DMS 273 treated with DMSO at 0.1 percent for 48 hours (cell line): ENCODE results near the gene LPO.

Source experiments
- DNase-seq: peaks from one replicate; lab custom pipeline; 2025; lab: John Stamatoyannopoulos, UW

Gene LPO

DNA sequence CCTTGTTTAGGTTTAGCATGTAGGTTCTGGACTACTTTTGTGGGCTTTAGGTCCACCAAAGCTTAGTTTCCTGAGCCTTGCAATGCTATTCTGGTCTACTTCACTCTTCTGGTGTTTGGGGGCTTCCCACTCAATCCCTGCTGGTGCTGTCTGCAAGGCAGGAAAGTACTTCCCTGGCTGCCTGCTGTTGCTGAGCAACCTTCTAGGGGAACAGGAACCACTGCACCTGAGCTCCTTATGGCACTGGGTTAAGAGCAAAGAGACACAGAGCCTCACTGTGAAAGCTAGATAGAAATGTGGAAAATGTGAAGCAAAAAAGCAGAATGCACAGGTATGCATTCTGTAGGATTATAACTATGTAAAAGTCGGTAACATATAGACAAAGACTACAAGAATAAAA is 25.4 kb downstream of the LPO start:
- DNase-seq: no peak

DNA sequence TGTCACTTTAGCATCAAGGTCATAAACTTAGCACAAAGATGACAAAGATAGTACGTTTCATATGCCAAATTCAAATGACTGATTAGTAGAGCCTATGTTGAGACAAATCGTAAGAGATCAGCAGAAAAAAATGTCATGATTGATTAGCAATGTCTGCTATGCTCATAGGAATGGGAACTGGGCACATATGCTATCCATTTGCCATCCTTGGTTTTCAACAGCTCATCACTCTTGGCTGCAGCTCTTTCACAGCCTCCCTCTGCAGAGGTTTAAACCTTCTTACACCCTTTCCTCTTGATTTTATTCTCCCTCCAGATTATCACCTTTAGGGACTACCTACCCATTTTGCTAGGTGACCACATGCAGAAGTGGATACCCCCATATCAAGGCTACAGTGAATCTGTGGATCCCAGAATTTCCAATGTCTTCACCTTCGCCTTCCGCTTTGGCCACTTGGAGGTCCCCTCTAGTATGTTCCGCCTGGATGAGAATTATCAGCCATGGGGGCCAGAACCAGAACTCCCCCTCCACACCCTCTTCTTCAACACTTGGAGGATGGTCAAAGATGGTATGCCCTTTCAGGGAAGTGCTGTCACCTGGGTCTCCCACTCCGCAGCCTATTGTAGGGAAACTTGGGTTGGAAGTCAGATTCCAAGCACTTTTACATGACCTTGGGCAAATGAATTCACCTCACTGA is 26.2 kb downstream of the LPO start:
- no peak for DNase-seq

DNA sequence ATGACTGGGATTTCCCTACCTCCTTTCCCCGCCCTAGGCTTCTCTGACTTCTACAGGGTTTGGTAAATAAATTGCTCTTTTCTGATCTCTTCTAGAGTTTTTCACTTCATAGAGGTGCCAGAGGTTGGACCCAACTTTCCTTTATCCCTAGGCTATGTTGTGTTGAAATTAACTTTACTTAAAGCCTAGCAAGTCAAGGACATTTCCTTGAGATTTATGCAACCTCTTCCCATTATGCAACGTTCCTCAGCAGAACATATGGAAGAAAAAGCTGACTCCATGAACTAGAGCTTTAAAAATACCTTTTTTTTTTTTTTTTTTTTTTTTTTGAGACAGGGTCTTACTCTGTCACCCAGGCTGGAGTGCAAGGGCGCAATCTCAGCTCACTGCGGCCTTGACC is 26.9 kb downstream of the LPO start:
- no peak for DNase-seq

DNA sequence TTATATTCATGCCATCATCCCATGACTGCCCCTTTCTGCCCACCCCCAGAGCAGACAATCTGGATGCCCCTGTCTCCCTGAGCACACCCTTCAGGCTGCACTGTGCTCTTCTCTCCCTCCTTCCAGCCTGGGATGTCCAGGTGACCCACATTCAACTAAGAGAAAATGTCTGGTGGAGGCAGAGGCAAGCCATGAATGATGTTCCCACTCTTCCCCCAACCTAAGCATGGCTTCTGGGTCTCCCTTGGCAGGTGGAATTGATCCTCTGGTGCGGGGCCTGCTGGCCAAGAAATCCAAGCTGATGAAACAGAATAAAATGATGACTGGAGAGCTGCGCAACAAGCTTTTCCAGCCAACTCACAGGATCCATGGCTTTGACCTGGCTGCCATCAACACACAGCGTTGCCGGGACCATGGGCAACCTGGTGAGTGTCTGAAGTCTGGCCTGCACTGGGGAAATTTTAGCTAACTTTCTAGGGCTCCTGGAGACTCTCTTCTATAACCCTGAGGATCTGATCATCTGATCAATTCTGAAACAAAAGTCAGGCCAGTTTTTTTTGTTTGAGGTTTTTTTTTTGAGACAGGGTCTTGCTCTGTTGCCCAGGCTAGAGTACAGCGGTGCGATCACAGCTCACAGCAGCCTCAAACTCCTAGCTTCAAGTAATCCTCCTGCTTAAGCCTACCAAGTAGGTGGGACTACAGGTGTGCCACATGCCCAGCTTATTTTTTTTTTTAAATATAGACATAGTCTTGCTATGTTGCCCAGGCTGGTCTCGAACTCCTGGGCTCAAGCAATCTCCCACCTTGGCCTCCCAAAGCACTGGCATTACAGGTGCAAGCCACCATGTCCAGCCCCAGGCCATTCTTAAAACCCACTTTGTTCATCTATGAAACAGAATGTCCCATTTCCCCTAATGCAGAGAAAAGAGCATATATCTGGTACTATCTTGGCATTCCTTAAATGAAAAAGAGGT is 27.8 kb downstream of the LPO start:
- DNase-seq: no peak

DNA sequence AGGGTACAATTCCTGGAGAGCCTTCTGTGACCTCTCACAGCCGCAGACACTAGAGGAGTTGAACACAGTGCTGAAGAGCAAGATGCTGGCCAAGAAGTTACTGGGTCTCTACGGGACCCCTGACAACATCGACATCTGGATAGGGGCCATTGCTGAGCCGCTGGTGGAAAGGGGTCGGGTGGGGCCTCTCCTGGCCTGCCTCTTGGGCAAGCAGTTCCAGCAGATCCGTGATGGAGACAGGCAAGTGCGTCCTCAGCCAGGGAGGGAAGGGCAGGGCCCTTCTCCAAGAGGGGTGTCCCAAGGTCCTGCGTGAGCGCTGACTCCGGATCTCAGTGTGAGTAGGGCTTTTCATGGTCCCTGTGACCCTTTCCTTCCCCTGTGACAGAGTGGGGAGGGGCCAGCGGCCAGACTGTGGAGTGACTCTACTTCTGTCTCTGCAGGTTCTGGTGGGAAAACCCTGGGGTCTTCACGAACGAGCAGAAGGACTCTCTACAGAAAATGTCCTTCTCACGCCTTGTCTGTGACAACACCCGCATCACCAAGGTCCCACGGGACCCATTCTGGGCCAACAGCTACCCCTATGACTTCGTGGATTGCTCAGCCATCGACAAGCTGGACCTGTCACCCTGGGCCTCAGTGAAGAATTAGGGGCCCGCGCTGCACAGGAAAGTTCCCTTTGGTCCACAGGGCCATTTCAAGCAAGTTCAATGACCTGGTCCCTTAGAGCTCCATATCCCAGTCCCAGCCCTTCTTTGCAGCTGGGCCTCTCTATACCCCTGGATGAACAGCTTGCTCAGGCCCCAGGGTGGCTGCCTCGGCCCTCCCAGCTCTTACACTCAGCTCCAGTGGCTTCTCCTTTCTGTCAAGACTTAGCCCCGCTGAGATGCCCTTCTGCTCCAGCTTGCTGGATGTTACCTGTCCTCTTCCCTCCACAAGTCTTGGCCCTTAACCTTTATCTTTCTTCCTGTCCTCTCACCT is 29.3 kb downstream of the LPO start:
- DNase-seq: no peak

DNA sequence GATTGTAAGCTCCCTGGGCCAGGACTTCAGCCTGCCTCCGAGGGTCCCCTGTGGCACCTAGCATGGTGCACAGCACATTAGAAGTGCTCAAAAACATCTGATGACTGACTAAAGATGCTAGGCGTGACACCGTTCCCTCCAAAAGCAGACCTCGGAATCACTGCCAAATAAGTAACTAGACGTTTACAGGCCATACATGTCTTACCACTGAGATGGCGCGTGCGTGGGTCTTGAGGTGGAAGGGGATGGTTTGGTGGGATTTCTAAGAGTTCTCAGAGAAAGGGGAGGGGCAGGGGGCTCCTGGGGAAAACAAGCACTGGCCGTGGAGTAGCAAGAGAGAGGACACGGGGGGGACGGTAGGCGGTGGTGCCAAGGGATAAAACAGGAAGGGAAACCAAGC is 29.9 kb downstream of the LPO start:
- DNase-seq: no peak

DNA sequence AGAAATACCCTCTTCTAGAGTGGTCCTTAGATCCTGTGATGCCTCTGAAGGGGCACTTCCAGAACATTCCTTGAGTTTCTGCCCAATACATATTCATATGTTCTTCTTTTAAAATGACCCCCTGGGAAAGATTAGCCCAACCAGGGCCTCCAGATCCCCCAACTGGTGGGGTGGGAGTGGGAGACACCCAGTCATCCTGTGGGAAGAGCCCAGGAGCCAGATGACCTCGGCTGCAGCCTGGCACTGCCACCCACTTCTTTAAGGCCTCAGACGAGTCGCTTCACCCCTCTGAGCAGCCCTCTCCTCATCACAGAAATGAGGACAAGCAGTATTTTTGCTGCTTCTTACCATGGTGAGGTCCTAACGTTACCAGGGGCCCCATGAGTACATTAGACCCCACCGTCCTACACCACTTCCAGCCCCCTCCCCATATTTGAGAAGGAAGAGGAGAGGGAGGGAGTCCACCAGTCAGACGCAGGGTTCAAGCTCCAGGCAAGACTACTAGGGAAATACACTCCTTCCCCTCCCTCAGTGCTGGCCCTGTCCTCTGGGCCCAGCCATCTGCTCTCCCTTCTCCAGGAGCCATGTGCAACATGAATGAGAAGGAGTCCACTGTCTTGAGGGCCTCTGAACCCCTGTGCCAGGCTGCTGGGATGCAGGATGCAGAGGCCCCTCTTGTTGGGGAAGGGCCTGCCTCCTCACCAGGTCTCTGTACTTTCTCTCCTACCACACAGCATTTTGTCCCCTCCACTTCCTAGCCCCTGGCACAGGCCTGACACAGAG is 30.6 kb downstream of the LPO start:
- DNase-seq: no peak

DNA sequence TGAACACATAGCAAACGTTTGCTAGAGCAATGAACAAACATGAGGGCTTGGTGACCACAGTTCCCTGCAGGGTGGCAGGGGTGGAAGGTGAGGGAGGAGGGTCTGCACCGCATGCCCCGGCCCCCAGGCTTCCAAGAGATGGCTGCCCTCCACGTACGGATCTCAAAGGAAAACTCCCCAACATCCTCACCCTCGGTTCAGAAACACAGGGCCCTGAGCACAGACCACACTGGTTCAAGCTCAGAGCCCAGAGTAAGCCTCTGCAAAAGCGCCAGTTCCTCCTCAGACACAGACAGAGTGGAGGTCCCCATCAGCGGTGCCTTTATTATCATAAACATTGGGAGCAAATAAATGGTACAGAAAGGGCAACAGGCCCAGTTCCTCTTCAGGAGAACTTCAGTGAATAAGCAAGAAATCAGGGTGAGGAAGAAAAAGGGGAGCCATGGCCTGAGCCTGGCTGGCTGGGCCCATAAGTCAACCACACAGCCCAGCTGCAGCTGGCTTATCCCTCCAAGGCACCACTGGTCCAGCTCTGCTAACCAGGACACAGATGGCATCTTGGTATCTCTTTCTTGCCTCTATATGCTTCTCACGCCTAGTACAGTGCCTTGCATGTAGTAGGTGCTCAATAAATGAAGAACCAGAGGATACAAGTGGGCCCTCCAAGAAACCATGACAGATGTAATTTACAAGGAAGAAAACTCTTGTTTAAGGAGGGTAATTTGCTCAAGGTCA is 31.3 kb downstream of the LPO start:
- no peak for DNase-seq

DNA sequence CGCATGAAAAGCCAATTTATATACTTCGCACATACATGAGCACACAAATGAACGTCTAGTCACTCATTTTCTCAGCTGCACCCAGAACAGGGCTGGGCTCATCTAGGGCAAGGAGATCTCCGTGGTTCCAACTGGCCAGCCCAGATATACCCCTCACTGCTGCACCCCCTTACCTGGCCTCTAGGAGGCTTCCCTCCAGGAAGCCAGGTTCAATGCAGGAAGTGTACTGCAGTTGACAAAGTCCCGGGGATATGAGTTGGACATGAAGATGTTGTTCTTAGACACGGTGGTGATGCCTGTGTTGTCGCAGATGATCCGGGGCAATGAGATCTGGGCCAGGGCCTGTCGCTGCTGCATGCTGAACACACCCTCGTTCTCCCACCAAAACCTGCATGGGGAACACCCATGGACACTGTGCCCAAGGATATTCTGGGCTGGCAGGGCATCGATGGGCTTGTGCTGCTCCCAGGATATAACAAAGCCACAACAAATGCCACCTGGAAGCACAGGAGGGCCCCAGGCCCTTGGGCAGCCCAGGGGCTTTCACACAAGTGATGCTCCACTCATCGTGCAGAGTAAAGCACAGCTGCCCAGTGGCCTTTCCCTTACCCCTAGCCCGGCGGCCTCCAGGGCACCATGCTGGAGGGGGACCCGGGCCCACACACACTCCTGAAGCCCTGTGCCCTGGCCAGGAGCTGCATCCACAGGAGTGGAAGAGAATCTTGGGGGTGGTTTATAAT is 32.3 kb downstream of the LPO start:
- DNase-seq: no peak

DNA sequence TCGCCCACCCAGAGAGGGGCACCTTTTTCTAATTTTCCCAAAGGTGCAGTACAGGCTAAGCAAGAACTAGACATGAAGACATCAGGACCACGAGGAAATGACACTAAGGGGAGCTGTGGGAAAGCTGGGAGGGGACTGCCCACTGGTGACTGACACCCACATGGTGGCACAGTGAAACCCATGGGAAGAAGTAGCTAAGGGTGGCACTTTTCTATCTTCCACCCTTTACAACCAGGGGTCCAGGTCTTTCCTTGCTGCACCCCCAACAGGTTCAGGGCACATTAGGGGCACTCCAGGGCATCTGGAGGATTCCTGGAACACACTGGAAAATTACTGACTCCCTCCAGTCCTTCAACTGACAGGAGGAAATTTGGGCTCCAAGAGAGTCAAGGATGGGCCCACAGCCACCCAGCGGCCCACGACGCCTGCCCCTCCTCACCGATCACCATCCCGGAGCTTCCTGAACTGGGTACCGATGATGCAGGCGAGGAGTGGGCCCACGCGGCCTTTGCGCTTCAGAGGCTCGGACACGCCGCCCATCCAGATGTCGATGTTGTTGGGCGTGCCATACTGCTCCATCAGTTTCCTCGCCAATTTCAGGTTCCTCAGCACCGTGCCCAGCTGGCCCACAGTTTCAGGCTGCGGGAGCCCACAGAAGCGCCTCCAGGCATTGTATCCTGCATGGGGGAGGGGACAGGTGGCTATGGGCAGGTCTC is 33.0 kb downstream of the LPO start:
- no peak for DNase-seq

DNA sequence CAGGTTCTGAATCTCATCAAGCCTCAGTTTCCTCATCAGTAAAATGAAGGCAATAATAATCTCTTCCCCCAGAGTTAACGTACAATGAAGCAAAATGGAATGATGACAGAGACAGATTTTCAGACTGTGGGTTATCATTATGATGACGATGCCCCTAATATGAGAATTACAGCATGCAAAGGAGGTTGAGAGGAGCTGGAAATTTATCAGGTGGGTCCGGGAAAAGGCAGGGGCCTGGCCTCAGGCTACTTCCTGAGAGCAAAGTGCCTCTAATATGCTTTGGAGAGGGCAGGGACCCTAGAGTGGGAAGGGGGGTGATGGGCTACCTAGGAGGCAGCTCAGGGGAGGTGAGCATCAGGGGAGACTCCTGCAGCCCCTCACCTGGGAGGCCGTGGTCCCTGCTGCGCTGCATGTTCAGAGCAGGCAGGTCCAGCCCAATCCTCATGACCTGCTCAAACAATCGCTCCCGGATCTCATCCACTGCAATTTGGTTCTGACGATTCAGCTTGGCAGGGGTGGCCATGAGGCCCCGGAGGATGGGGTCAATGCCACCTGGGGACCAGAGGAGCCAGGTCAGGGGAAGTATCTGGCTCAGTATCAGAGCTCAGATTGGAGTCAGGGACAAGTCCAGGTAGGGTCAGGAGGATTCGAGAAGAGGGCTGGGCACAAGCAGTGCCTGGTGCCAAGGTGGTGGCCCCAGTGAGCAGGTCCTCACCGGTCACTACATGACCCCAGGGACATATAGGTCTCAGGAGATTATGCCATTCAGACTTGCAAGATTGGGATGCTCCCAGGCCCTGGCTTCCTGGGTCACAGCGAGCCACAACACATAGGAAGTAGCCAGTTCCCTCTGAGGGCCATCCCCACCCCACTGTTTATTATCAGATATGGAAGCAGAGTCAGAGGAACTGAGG is 34.2 kb downstream of the LPO start:
- DNase-seq: no peak

DNA sequence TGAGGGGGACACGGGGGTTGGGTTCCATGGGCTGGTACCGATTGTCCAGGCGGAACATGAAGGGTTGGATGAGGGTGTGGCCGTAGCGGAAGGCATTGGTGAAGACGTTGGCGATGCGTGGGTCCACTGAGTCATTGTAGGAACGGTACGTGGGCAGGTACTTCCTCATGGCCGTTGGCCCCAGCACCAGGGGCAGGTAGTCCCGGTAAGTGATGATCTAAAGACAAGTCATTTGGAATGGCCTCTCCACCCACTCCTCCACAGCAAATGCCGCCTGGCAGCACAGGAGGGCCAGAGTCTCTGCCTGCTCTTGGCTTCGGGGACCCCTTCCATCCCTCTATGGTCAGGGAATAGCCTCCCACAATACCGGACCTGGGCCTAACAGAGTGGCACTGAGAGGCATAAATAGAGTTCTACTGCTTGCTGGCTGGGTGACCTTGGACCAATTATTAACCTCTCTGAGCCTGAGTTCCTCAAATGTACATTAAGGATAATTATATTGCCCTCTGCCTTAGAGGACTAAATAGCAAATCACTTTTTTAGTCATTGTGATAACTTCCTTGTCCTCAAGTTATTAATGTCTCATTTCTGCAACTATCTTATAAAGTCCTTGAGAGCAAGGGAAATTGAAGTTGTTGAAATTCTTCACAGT is 35.2 kb downstream of the LPO start:
- no peak for DNase-seq

DNA sequence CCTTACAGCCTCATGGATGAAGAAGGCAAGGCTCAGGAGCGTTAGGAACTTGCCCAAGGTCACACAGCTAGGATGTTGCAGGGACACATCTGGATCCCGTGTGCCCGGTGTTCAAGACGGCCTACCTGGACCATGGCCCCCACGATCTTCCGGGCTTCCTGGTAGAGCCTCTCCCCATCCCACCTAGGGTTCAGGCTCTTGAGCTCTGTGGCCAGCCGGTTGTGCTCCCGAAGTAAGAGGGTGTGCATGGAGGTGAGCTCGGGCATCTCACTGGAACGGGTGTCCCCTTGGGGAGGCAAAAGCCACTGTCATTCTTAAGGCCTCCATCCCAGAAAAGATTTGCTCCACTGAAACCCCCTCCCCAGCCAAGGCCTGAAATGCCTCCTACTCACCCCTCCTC is 37.0 kb downstream of the LPO start:
- DNase-seq: no peak

DNA sequence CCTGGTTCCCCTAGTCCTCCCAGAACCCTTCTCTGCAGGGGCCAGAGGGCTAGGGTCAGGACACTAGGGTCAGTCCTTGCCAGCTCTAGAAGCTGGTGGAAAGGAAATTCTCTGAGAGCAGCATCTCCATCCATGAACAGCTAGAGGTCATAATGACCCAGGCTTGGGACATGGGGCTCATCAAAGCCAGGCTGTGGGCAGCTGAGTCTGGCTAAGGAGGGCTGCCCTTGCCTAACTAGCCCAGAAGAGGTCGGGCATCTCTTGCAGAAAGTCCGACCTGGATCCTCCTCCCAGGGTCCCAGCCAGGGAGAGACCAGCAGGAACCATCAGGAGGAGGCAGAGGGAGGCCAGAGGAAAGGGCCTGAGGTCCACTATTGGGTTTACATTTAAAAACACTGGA is 38.0 kb downstream of the LPO start:
- DNase-seq: no peak

DNA sequence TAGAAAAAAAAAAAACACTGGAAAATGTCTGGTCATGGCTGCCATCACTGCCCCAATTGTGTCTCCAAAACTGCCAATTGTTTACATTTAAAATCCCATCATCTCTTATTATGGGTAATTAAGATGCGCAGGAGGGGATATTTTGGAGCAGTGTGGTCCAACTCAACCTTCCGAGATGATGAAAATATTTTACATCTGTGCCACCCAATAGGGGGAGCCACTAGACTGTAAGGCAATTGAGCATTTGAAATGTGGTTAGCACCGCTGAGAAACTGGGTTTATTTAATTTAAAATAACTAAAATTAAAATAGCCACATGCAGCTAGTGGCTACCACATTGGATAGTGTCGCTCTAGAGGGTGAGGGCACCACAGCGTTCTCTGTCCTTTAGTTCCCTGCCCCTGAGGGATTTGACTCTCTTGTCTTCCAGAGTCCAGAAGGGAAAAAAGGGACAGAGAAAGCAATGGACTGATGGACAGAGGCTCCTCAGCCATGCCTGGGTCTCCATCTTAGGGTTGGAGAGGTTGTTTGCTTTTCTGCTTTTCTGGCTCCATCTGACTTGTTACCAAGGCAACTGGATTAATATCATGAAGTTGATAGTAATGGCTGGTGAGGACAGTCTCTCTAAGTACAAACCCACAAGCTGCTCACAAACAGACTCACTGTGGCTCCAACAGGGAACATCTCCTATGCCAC is 38.9 kb downstream of the LPO start:
- DNase-seq: no peak

DNA sequence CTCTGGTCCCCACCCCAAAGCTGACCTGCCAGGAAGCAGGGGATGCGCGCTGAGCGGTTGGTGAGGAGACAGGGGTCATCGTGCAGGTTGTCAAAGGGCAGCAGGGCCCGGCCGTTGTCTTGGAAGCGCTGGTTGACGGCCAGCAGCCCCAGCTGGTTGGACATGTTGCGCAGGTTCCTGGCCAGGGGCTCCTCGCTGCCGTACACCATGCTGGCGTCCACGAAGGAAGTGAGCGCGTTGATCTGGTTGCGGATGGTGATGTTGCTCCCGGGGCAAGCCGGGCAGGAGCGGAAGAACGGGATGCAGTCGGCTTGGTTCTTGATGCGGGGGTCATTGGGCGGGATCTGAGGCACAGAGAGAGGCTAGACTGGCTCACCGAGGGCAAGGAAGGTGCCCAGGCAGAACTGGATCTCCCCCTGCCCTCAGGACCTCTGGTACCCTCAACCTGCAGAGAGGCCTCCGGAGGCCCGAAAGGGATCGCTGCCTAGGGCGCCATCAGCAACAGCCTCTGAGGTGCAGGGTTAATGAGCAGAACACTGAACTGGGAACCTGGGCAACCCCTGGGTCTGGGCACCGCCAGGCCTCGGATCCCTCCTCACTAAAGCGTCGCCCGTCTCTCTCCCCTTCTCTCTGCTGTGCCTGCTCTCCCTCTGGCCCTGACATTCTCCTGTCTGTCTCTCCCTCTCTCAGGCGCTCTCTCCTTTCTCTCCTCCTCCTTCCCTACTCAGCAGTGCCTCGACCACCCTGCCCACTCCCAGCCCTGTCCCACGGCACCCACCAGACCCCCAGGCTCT is 39.6 kb downstream of the LPO start:
- no peak for DNase-seq
